H9 (cell line): Measurements from ENCODE around the gene CDNF. TPM values are rescaled to one million over a fixed set of nuclear protein-coding genes. Genes with fewer than 3 reads are reported as not detected.
A peak's percentile ranks its signal among the peaks of the same experiment; 100 is the strongest.
"Not testable (repeated sequence)": the region's sequence is repeated elsewhere in the genome, so short reads cannot be mapped to it uniquely, and the experiment has no call there.

Source experiments
- DNase-seq: peaks from one replicate; pipeline ENCODE4 v3.0.0-alpha.2; 2017
- H2AFZ ChIP-seq: one replicate; pipeline ENCODE4 v1.6.1; 2013; ENCODE audit warnings: mild to moderate bottlenecking, low read length, control low read depth, moderate library complexity
- H2AK5ac ChIP-seq: 2 replicates; pipeline ENCODE4 v1.6.1; 2013; ENCODE audit warnings: low read length, control low read depth, mixed read lengths; ENCODE audit not compliant: insufficient read length
- H2BK120ac ChIP-seq: one replicate; pipeline ENCODE4 v1.6.1; 2013; ENCODE audit warnings: low read depth, mild to moderate bottlenecking, low read length, control low read depth, inconsistent platforms; ENCODE audit not compliant: poor library complexity, severe bottlenecking
- H2BK12ac ChIP-seq: 2 replicates; pipeline ENCODE4 v1.6.1; 2013; ENCODE audit warnings: low read length, control low read depth, mixed read lengths, low read depth; ENCODE audit not compliant: insufficient read length
- H2BK15ac ChIP-seq: 2 replicates; pipeline ENCODE4 v1.6.1; 2013; ENCODE audit warnings: low read depth, low read length, control low read depth
- H2BK20ac ChIP-seq: one replicate; pipeline ENCODE4 v1.6.1; 2013; ENCODE audit warnings: low read depth, mild to moderate bottlenecking, low read length, control low read depth, inconsistent platforms; ENCODE audit not compliant: poor library complexity, severe bottlenecking
- H2BK5ac ChIP-seq: 2 replicates; pipeline ENCODE4 v1.6.1; 2013; ENCODE audit warnings: low read length, control low read depth, mixed read lengths; ENCODE audit not compliant: insufficient read length
- H3K14ac ChIP-seq: 2 replicates; pipeline ENCODE4 v1.6.1; 2013; ENCODE audit warnings: low read length, control low read depth; ENCODE audit not compliant: insufficient read depth
- H3K18ac ChIP-seq: 2 replicates; pipeline ENCODE4 v1.6.1; 2013; ENCODE audit warnings: low read depth, mild to moderate bottlenecking, mixed read lengths, low read length, control low read depth; ENCODE audit not compliant: insufficient read length
- H3K23ac ChIP-seq: 2 replicates; pipeline ENCODE4 v1.6.1; 2013; ENCODE audit warnings: low read length, control low read depth, mixed read lengths, low read depth; ENCODE audit not compliant: insufficient read length
- H3K23me2 ChIP-seq: 2 replicates; pipeline ENCODE4 v1.6.1; 2013; ENCODE audit warnings: low read depth, mild to moderate bottlenecking, mixed read lengths, low read length, control low read depth; ENCODE audit not compliant: insufficient read length, poor library complexity, severe bottlenecking
- H3K27ac ChIP-seq: 2 replicates; pipeline ENCODE4 v1.5.1; 2013; ENCODE audit warnings: low read length, control low read depth, mixed read lengths, low read depth; ENCODE audit not compliant: insufficient read length
- H3K27me3 ChIP-seq: 2 replicates; pipeline ENCODE4 v1.6.1; 2013; ENCODE audit warnings: low read length, control low read depth, inconsistent platforms; ENCODE audit not compliant: insufficient read depth
- H3K4ac ChIP-seq: 2 replicates; pipeline ENCODE4 v1.6.1; 2013; ENCODE audit warnings: low read depth, mild to moderate bottlenecking, control low read depth, inconsistent platforms, low read length, moderate library complexity
- H3K4me1 ChIP-seq: 2 replicates; pipeline ENCODE4 v1.6.1; 2013; ENCODE audit warnings: low read length, control low read depth, inconsistent platforms; ENCODE audit not compliant: insufficient read depth
- H3K4me2 ChIP-seq: 2 replicates; pipeline ENCODE4 v1.6.1; 2013; ENCODE audit warnings: low read length, control low read depth, mixed read lengths; ENCODE audit not compliant: insufficient read length, insufficient read depth
- H3K56ac ChIP-seq: 2 replicates; pipeline ENCODE4 v1.6.1; 2013; ENCODE audit warnings: low read depth, mild to moderate bottlenecking, mixed read lengths, low read length, control low read depth; ENCODE audit not compliant: insufficient read length
- H3K79me1 ChIP-seq: 2 replicates; pipeline ENCODE4 v1.6.1; 2013; ENCODE audit warnings: low read depth, mild to moderate bottlenecking, moderate library complexity, low read length, control low read depth, inconsistent platforms; ENCODE audit not compliant: insufficient read depth, poor library complexity, severe bottlenecking
- H3K79me2 ChIP-seq: 2 replicates; pipeline ENCODE4 v1.6.1; 2013; ENCODE audit warnings: low read length, control low read depth, inconsistent platforms; ENCODE audit not compliant: insufficient read depth
- H3K9ac ChIP-seq: 2 replicates; pipeline ENCODE4 v1.6.1; 2013; ENCODE audit warnings: low read length, control low read depth, mixed read lengths; ENCODE audit not compliant: insufficient read length; ENCODE audit errors: extremely low read depth
- H3K9me3 ChIP-seq: one replicate; pipeline ENCODE4 v1.6.1; 2013; ENCODE audit warnings: low read depth, low read length, inconsistent platforms; ENCODE audit not compliant: control insufficient read depth
- H3T11ph ChIP-seq: one replicate; pipeline ENCODE4 v1.6.1; 2013; ENCODE audit warnings: mild to moderate bottlenecking, low read length, control low read depth, inconsistent platforms
- H4K20me1 ChIP-seq: one replicate; pipeline ENCODE4 v1.6.1; 2013; ENCODE audit not compliant: control insufficient read depth, insufficient read length, insufficient read depth
- H4K5ac ChIP-seq: 2 replicates; pipeline ENCODE4 v1.6.1; 2013; ENCODE audit warnings: low read depth, mild to moderate bottlenecking, mixed read lengths, low read length, control low read depth; ENCODE audit not compliant: insufficient read length
- H4K8ac ChIP-seq: replicated peaks from 2 replicates; pipeline ENCODE4 v1.6.1; 2013; ENCODE audit warnings: low read length, control low read depth, mixed read lengths, low read depth; ENCODE audit not compliant: insufficient read length
- H4K91ac ChIP-seq: 2 replicates; pipeline ENCODE4 v1.6.1; 2013; ENCODE audit warnings: low read depth, mild to moderate bottlenecking, moderate library complexity, mixed read lengths, low read length, control low read depth; ENCODE audit not compliant: insufficient read length
- H3K27ac Mint-ChIP-seq, 3 experiments: 2 replicates in 2 of 3; 3 replicates in 1 of 3; pipeline ENCODE4 v1.8.0; 2020 to 2021; ENCODE audit warnings: mixed read lengths in 3 of 3, mild to moderate bottlenecking in 1 of 3, moderate library complexity in 1 of 3
- H3K27me3 Mint-ChIP-seq: 2 replicates; pipeline ENCODE4 v1.8.0; 2021; ENCODE audit warnings: low read depth, mild to moderate bottlenecking, moderate library complexity, mixed read lengths
- H3K36me3 Mint-ChIP-seq, 3 experiments: 2 replicates in 2 of 3; 3 replicates in 1 of 3; pipeline ENCODE4 v1.8.0; 2020 to 2021; ENCODE audit warnings: low read depth in 3 of 3, mixed read lengths in 3 of 3; ENCODE audit not compliant: insufficient read depth in 1 of 3
- H3K4me1 Mint-ChIP-seq, 2 experiments: 2 replicates each; pipeline ENCODE4 v1.8.0; 2020; ENCODE audit warnings: mixed read lengths in 2 of 2
- H3K4me3 Mint-ChIP-seq, 2 experiments: 2 replicates in 1 of 2; 3 replicates in 1 of 2; pipeline ENCODE4 v1.8.0; 2020 to 2021; ENCODE audit warnings: mild to moderate bottlenecking in 2 of 2, mixed read lengths in 2 of 2, moderate library complexity in 1 of 2
- H3K9me3 Mint-ChIP-seq, 2 experiments: 2 replicates in 1 of 2; 3 replicates in 1 of 2; pipeline ENCODE4 v1.8.0; 2020; ENCODE audit warnings: mild to moderate bottlenecking in 2 of 2, mixed read lengths in 2 of 2, moderate library complexity in 1 of 2
- WGBS: extraction: QIAGEN DNeasy Blood & Tissue Kit; methylation state at CpG from one replicate; pipeline ENCODE4 v1.1.7; 2013; ENCODE audit warnings: missing lambda C conversion rate, low lambda C conversion rate, mixed read lengths; ENCODE audit not compliant: insufficient read length; ENCODE audit errors: extremely low coverage; 5-methylcytosine and 5-hydroxymethylcytosine counted together
- total RNA-seq: library from RNA; stranded (reverse); gene quantifications from 2 replicates; pipeline ENCODE4 v1.2.1, GENCODE V29; 2021
- TF ChIP-seq, protein P1 (sequence below): fragments of 200-600 bp; sonication (generic); conservative IDR thresholded peaks from 3 replicates; pipeline ENCODE4 v1.8.0; 2021; ENCODE audit warnings: antibody characterized with exemption, mild to moderate bottlenecking

Gene CDNF
- total RNA-seq, 1 experiment from 2014 or later = 1.3 TPM

DNA sequence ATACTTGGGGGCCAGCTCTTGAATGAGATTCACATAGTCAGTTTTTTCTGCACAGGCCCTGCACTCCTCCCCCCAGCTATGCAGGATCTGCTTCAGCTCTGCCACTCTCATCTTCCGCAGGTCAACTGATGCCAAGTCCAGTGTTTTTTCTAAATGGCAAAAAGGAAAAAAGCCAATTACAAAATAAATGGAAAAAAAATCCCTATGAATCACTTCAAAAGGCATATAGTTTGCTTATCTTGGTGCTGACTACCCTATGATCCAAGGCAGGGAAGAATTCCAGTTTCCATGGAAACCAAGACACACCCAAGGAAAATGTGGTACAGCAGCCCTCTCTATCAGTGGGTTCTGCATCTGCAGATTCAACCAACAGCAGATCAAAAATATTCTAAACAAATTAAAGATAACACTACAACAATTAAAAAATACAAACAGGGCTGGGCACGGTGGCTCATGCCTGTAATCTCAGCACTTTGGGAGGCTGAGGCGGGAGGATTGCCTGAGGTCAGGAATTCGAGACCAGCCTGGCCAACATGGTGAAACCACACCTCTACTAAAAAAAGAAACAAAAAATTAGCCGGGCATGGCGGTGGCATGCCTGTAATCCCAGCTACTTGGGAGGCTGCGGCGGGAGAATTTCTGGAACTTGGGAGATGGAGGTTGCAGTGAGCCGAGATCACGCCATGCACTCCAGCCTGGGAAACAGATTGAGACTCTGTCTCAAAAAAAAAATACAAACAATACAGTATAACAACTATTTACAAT is 17.6 kb downstream of the CDNF start:
- H3K27ac Mint-ChIP-seq = peak overlapping the region in 1 of 3 experiments; percentile 68; a peak in 2 of 7 replicates
- H3K27me3 Mint-ChIP-seq = no peaks in the 10 kb centered on the region; the same call in 1 of the 2 replicates
- Histone ChIP-seq H3K4me1 (no peaks in the 10 kb centered on the region), H3K23me2 (no peaks in the 10 kb centered on the region), H3K4me2 (no peak overlapping the region), H4K8ac (no peak overlapping the region), H3K56ac (no peak overlapping the region), H3K9me3 (no peaks in the 10 kb centered on the region), H3K9ac (no peak overlapping the region), H4K91ac (no peak overlapping the region), H3K4ac (no peak overlapping the region), H3K23ac (no peak overlapping the region), H3K79me2 (no peaks in the 10 kb centered on the region), H4K5ac (no peak overlapping the region), H2AK5ac (no peak overlapping the region), H4K20me1 (no peaks in the 10 kb centered on the region), H3K27me3 (no peaks in the 10 kb centered on the region), H2BK5ac (no peak overlapping the region), H3K18ac (no peak overlapping the region), H3K27ac (no peak overlapping the region), H2BK120ac (no peak overlapping the region), H3K79me1 (no peaks in the 10 kb centered on the region), H3K14ac (no peak overlapping the region), H3T11ph (no peak overlapping the region), H2BK20ac (no peak overlapping the region), H2BK15ac (no peak overlapping the region), H2AFZ (no peak overlapping the region), H2BK12ac (no peak overlapping the region)
- no peaks in the 10 kb centered on the region for H3K9me3 Mint-ChIP-seq
- no CpG with 5 or more reads among the region's 10 CpGs for WGBS
- no peaks in the 10 kb centered on the region for H3K36me3 Mint-ChIP-seq
- peaks cover 16 to 24% of the 10 kb centered on the region in 2 experiments for H3K4me1 Mint-ChIP-seq
- TF ChIP-seq, protein P1, sequence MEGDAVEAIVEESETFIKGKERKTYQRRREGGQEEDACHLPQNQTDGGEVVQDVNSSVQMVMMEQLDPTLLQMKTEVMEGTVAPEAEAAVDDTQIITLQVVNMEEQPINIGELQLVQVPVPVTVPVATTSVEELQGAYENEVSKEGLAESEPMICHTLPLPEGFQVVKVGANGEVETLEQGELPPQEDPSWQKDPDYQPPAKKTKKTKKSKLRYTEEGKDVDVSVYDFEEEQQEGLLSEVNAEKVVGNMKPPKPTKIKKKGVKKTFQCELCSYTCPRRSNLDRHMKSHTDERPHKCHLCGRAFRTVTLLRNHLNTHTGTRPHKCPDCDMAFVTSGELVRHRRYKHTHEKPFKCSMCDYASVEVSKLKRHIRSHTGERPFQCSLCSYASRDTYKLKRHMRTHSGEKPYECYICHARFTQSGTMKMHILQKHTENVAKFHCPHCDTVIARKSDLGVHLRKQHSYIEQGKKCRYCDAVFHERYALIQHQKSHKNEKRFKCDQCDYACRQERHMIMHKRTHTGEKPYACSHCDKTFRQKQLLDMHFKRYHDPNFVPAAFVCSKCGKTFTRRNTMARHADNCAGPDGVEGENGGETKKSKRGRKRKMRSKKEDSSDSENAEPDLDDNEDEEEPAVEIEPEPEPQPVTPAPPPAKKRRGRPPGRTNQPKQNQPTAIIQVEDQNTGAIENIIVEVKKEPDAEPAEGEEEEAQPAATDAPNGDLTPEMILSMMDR = no peak
- H3K4me3 Mint-ChIP-seq = no peak overlapping the region
- DNase-seq = no peak

DNA sequence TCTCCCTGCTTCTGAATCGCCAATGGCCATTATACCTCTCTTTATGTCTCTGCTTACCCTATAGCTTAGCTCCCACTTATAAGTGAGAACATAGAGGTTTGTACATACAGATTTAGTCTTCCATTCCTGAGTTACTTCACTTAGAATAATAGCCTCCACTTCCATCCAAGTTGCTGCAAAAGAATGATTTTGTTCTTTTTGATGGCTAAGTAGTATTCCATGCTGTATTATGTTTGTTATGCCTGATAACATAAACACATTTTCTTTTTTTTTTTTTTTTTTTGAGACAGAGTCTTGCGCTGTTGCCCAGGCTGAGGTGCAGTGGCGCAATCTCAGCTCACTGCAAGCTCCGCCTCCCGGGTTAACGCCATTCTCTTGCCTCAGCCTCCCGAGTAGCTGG is 21.1 kb downstream of the CDNF start:
- H4K5ac ChIP-seq, H2BK120ac ChIP-seq, H3K18ac ChIP-seq, H3K9me3 Mint-ChIP-seq, H2BK20ac ChIP-seq, H3T11ph ChIP-seq, H3K79me2 ChIP-seq, DNase-seq, H3K14ac ChIP-seq, H3K27me3 Mint-ChIP-seq, H3K27me3 ChIP-seq, H2BK12ac ChIP-seq, H3K4me1 ChIP-seq, H3K9ac ChIP-seq, H3K4me2 ChIP-seq, H3K23ac ChIP-seq, H3K4me3 Mint-ChIP-seq, H2BK5ac ChIP-seq, H3K4ac ChIP-seq, H3K36me3 Mint-ChIP-seq, H2BK15ac ChIP-seq, H4K20me1 ChIP-seq, H3K56ac ChIP-seq, H3K23me2 ChIP-seq, H3K79me1 ChIP-seq, H3K27ac Mint-ChIP-seq, H3K9me3 ChIP-seq, H3K27ac ChIP-seq, H2AFZ ChIP-seq, H2AK5ac ChIP-seq, H4K91ac ChIP-seq, H4K8ac ChIP-seq: not testable (repeated sequence)
- no CpG with 5 or more reads among the region's 7 CpGs for WGBS
- peaks cover 7 to 17% of the 10 kb centered on the region in 2 experiments for H3K4me1 Mint-ChIP-seq
